Lung (tissue), 12 donors: ENCODE measurements around the gene PCID2. TPM values are rescaled to one million over a fixed set of nuclear protein-coding genes. Genes with fewer than 3 reads are reported as not detected.

ENCODE experiments used
- ATAC-seq: fragments of 200-7000 bp; cut with Tn5 transposase; one replicate; pipeline ENCODE4 v1.9.1; 2020; ENCODE audit warnings: moderate number of reproducible peaks; ENCODE audit not compliant: insufficient read depth, low FRiP score
- DNase-seq, 3 donors: peaks; one replicate each; pipeline ENCODE4 v3.0.0-alpha.2; 2013 to 2017
- H3K27ac ChIP-seq, 2 donors: one replicate each; pipeline ENCODE4 v1.5.1; 2013; ENCODE audit warnings: mild to moderate bottlenecking in 2 of 2, moderate library complexity in 2 of 2, control low read depth in 1 of 2, inconsistent platforms in 1 of 2, low read depth in 1 of 2, low read length in 1 of 2
- H3K27me3 ChIP-seq, 3 donors: one replicate each; pipeline ENCODE4 v1.5.1; 2013; ENCODE audit warnings: low read length in 2 of 3; ENCODE audit not compliant: control insufficient read depth in 3 of 3, insufficient read depth in 3 of 3
- H3K36me3 ChIP-seq, 4 donors: one replicate each; pipeline ENCODE4 v1.5.1; 2013; ENCODE audit warnings: low read length in 4 of 4, mild to moderate bottlenecking in 1 of 4, moderate library complexity in 1 of 4; ENCODE audit not compliant: control insufficient read depth in 4 of 4, insufficient read depth in 4 of 4
- H3K4me1 ChIP-seq, 5 donors: one replicate each; pipeline ENCODE4 v1.5.1; 2013; ENCODE audit warnings: low read length in 5 of 5, mild to moderate bottlenecking in 2 of 5, moderate library complexity in 1 of 5; ENCODE audit not compliant: control insufficient read depth in 5 of 5, insufficient read depth in 5 of 5
- H3K4me3 ChIP-seq: one replicate; pipeline ENCODE4 v1.5.1; 2013; ENCODE audit warnings: mild to moderate bottlenecking, control low read depth, moderate library complexity
- H3K9ac ChIP-seq, 2 donors: one replicate each; pipeline ENCODE4 v1.5.1; 2013; ENCODE audit warnings: low read length in 2 of 2, control low read depth in 1 of 2; ENCODE audit not compliant: insufficient read depth in 1 of 2
- H3K9me3 ChIP-seq, 4 donors: one replicate each; pipeline ENCODE4 v1.5.1; 2013; ENCODE audit warnings: low read length in 3 of 4, mild to moderate bottlenecking in 1 of 4, moderate library complexity in 1 of 4; ENCODE audit not compliant: control insufficient read depth in 4 of 4, insufficient read depth in 3 of 4
- CTCF ChIP-seq: IDR thresholded peaks from 2 replicates; pipeline ENCODE4 v1.5.1; 2012; ENCODE audit warnings: mild to moderate bottlenecking; ENCODE audit errors: control extremely low read depth, extremely low read depth
- WGBS, 2 donors: extraction: QIAGEN DNeasy Blood & Tissue Kit; methylation state at CpG; one replicate each; pipeline ENCODE4 v1.1.7; 2013; 5-methylcytosine and 5-hydroxymethylcytosine counted together
- polyA plus RNA-seq, 2 donors: library from polyadenylated mRNA; stranded (reverse); fragments of 200-250 nt; gene quantifications; one replicate each; pipeline ENCODE4 v1.2.1, GENCODE V29; 2013
- total RNA-seq, 2 donors: library from RNA; depleted of rRNA in 1 of 2; stranded (reverse); fragments of >200 nt in 1 of 2; gene quantifications; one replicate each; pipeline ENCODE4 v1.2.1, GENCODE V29; 2014 to 2021
- donor health status: control.
- donor health status: control.
- donor health status: Bipolar disorder and iron deficiency.
- donor health status: healthy.
- donor health status: DM: yes; HTN: yes; CAD: no.

Gene PCID2
- total and polyA plus RNA-seq, 4 donors: 31.5 to 86.2 (median 37.3) TPM

DNA sequence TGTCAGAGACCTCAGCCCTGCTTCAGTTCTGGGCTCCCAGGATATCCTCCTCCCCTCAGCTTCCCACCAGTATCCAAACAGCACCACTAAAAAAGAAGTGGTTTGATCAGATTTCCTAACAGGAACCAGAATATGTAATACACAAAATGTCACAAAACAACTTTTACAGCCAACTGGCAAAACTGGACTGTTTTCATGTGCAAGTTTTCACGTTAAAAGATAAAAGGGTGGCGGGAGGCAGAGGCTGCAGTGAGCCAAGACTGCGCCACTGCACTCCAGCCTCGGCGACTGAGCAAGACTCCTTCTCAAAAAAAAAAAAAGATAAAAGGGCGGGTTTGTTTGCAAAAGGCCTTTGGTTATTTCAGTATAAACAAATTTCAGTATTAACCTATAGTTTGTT lies 13.1 kb downstream of the PCID2 start:
- Histone ChIP-seq H3K4me3 (no peak overlapping the region), H3K9ac (no peak overlapping the region), H3K27ac (no peak overlapping the region), H3K36me3 (peaks cover 28 to 44% (median 34%) of the 10 kb centered on the region in 4 donors), H3K9me3 (no peaks in the 10 kb centered on the region), H3K4me1 (peaks cover 0 to 9% (median 0%) of the 10 kb centered on the region in 5 donors), H3K27me3 (no peaks in the 10 kb centered on the region)
- no peak for ATAC-seq
- 51 to 85% methylated on average over 6 of the region's 6 CpGs for WGBS, 2 donors
- TF ChIP-seq CTCF: no peak
- DNase-seq: no peak

DNA sequence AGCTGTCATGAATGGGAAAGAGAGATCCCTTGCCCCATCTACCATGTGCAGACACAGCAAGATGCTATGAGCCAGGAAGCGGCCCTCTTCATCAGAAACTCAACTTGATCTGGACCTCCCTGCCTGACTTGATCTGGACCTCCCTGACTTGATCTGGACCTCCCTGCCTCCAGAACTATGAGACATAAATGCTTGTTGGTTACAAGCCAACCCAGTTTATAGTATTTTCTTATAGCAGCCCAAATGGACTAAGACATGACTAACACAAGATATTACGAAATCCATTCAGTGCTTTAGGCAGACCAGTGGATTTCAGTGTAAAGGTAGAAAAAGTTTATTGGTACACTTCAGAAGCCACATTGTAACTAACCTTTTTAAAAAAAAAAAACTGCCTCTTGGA lies 15.6 kb downstream of the PCID2 start:
- Histone ChIP-seq H3K36me3 (peaks cover 29 to 45% (median 39%) of the 10 kb centered on the region in 4 donors), H3K9ac (no peak overlapping the region), H3K4me3 (no peak overlapping the region), H3K27me3 (no peaks in the 10 kb centered on the region), H3K9me3 (no peaks in the 10 kb centered on the region), H3K4me1 (peaks cover 0 to 9% (median 0%) of the 10 kb centered on the region in 5 donors), H3K27ac (no peak overlapping the region)
- DNase-seq: no peak
- TF ChIP-seq CTCF: no peak
- 97 to 98% methylated on average over 2 of the region's 2 CpGs for WGBS, 2 donors
- no peak for ATAC-seq

DNA sequence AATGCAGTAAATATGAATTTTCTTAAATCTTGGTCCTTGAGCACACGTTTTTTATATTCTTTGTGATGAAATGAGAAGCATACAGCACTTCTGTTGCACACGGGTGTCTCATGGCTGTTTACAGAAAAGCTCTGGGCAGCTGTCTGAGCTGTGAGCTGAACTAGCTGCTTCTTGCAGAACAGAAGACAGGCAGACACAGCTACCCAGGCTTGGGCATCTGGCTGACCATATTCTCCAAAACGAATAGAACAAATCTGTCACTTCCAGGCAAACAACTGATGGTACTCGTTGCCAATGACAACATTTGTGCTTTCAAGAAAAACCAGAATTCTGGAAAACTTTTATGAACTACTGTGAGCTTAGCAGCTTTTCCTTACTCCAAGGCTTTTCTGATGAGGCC lies 16.2 kb downstream of the PCID2 start:
- ATAC-seq (no peak), DNase-seq (no peak)
- WGBS, 2 donors: 84 to 90% methylated on average over 4 of the region's 4 CpGs
- Histone ChIP-seq H3K4me3 (no peak overlapping the region), H3K9ac (no peak overlapping the region), H3K27ac (no peak overlapping the region), H3K36me3 (peaks cover 31 to 45% (median 37%) of the 10 kb centered on the region in 4 donors), H3K9me3 (no peaks in the 10 kb centered on the region), H3K4me1 (peaks cover 0 to 9% (median 0%) of the 10 kb centered on the region in 5 donors), H3K27me3 (no peaks in the 10 kb centered on the region)
- no peak for TF ChIP-seq CTCF

DNA sequence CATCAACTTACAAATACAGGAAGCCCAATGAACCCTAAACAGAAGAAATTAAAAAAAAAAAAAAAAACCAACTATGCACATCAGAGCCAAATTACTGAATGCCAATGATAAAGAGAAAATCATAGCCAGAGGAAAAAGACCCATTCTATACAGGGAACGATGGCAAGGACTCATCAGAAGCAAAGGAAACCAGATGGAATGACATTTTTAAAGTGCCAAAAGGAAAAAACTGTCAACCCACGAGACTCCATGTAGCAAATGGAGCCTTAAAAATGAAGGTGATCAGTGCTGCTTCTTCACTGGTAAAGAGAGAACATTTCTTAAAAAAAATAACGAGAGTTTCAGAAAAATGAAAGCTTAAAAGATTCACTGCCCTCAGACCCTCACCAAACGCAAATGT lies 18.3 kb downstream of the PCID2 start:
- TF ChIP-seq CTCF: no peak
- WGBS, 2 donors: 75 to 80% methylated on average over 4 of the region's 4 CpGs
- no peak for DNase-seq
- no peak overlapping the region for H3K4me3 ChIP-seq
- H3K36me3 ChIP-seq: peaks cover 23 to 41% (median 34%) of the 10 kb centered on the region in 4 donors
- H3K4me1 ChIP-seq: peaks cover 0 to 8% (median 0%) of the 10 kb centered on the region in 5 donors
- H3K9ac ChIP-seq: no peak overlapping the region
- no peak for ATAC-seq
- H3K9me3 ChIP-seq: no peaks in the 10 kb centered on the region
- H3K27ac ChIP-seq: no peak overlapping the region
- H3K27me3 ChIP-seq: no peaks in the 10 kb centered on the region
